ENCODE measurements around the gene DDIT4. TPM values are rescaled to one million over a fixed set of nuclear protein-coding genes. Genes with fewer than 3 reads are reported as not detected.

The DDIT4 gene
- polyA plus RNA-seq, 1 donor from 2014 or later, result 29.9 TPM

DNA sequence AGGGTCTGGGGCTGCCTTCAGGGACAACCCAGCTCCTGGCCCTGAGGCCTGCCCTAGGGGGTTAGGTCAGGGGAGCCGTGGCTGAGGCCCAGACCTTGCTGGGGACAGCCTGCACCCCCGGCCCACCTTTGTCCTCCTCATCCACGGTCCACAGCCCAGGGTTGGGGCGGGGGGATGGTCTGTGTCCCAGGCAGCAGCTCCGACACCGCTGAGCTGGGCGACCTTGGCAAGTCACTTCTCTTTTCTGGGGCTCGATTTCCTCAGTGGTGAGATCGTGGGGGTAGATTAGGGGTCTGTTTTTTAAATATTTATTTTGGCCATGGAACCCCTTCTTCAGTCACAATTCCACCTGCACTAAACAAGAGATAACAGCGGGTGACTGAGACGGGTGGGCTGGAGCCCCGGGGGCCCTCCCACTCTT lies 50.1 kb downstream of the DDIT4 start:
- H3K36me3 ChIP-seq (ENCODE audit: insufficient read depth, low read length), result no peaks in the 10 kb centered on the region
- no peaks in the 10 kb centered on the region for H4K20me1 ChIP-seq (ENCODE audit: insufficient read depth)
- no peak overlapping the region for H3K9ac ChIP-seq (ENCODE audit: low read length)
- no peak for TF ChIP-seq EZH2 (IDR thresholded peaks at IDR 0.05; ENCODE audit: borderline replicate concordance, insufficient read depth, low read length, poor library complexity, severe bottlenecking)
- TF ChIP-seq EP300 (conservative IDR thresholded peaks at IDR 0.05; ENCODE audit: poor library complexity, severe bottlenecking), result no peak
- TF ChIP-seq, protein P1, sequence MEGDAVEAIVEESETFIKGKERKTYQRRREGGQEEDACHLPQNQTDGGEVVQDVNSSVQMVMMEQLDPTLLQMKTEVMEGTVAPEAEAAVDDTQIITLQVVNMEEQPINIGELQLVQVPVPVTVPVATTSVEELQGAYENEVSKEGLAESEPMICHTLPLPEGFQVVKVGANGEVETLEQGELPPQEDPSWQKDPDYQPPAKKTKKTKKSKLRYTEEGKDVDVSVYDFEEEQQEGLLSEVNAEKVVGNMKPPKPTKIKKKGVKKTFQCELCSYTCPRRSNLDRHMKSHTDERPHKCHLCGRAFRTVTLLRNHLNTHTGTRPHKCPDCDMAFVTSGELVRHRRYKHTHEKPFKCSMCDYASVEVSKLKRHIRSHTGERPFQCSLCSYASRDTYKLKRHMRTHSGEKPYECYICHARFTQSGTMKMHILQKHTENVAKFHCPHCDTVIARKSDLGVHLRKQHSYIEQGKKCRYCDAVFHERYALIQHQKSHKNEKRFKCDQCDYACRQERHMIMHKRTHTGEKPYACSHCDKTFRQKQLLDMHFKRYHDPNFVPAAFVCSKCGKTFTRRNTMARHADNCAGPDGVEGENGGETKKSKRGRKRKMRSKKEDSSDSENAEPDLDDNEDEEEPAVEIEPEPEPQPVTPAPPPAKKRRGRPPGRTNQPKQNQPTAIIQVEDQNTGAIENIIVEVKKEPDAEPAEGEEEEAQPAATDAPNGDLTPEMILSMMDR (IDR thresholded peaks at IDR 0.05; ENCODE audit: poor library complexity, severe bottlenecking), result no peak
- TF ChIP-seq, protein P2, sequence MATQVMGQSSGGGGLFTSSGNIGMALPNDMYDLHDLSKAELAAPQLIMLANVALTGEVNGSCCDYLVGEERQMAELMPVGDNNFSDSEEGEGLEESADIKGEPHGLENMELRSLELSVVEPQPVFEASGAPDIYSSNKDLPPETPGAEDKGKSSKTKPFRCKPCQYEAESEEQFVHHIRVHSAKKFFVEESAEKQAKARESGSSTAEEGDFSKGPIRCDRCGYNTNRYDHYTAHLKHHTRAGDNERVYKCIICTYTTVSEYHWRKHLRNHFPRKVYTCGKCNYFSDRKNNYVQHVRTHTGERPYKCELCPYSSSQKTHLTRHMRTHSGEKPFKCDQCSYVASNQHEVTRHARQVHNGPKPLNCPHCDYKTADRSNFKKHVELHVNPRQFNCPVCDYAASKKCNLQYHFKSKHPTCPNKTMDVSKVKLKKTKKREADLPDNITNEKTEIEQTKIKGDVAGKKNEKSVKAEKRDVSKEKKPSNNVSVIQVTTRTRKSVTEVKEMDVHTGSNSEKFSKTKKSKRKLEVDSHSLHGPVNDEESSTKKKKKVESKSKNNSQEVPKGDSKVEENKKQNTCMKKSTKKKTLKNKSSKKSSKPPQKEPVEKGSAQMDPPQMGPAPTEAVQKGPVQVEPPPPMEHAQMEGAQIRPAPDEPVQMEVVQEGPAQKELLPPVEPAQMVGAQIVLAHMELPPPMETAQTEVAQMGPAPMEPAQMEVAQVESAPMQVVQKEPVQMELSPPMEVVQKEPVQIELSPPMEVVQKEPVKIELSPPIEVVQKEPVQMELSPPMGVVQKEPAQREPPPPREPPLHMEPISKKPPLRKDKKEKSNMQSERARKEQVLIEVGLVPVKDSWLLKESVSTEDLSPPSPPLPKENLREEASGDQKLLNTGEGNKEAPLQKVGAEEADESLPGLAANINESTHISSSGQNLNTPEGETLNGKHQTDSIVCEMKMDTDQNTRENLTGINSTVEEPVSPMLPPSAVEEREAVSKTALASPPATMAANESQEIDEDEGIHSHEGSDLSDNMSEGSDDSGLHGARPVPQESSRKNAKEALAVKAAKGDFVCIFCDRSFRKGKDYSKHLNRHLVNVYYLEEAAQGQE (IDR thresholded peaks at IDR 0.05; ENCODE audit: borderline replicate concordance), result no peak
- no peak for TF ChIP-seq TAF1 (IDR thresholded peaks at IDR 0.05; ENCODE audit: low read depth)
- no peak for TF ChIP-seq MXI1 (conservative IDR thresholded peaks at IDR 0.05; ENCODE audit: poor library complexity, severe bottlenecking)
- no peak for TF ChIP-seq RAD21 (conservative IDR thresholded peaks at IDR 0.05)
- no peak for TF ChIP-seq SMC3 (conservative IDR thresholded peaks at IDR 0.05; ENCODE audit: poor library complexity)
- TF ChIP-seq POLR2AphosphoS5 (IDR thresholded peaks at IDR 0.05), result no peak
- no peaks in the 10 kb centered on the region for H3K27me3 ChIP-seq (ENCODE audit: insufficient read depth, low read depth, low read length)
- no peak overlapping the region for H3K27ac ChIP-seq (ENCODE audit: low read length)
- H3K79me2 ChIP-seq (replicated peaks; ENCODE audit: insufficient read depth, low read length), result no peaks in the 10 kb centered on the region
- H3K9me2 ChIP-seq (ENCODE audit: insufficient read depth, low read length), result no peaks in the 10 kb centered on the region
- H3K9me3 ChIP-seq (ENCODE audit: low read length), result no peaks in the 10 kb centered on the region
- no peak overlapping the region for H3K4me3 ChIP-seq (ENCODE audit: low read length)
- no peak overlapping the region for H3K4me2 ChIP-seq (ENCODE audit: low read length)
- H2AFZ ChIP-seq (ENCODE audit: low read depth, low read length), result no peak overlapping the region
- no peaks in the 10 kb centered on the region for H3F3A ChIP-seq (ENCODE audit: insufficient read depth, low read length, poor library complexity, severe bottlenecking)

Other genes with a start within 250 kb of the DDIT4 start
- 5.6 and 6.2 TPM in 2 replicates for gene SPOCK2, start 185.4 kb upstream of the DDIT4 start, polyA plus RNA-seq
- gene ANAPC16, start 57.9 kb upstream of the DDIT4 start, polyA plus RNA-seq, result 209 and 212 TPM in 2 replicates
- gene ASCC1, start 57.6 kb upstream of the DDIT4 start, polyA plus RNA-seq, result 39.6 and 41.1 TPM in 2 replicates
- 20.1 and 24.5 TPM in 2 replicates for gene DNAJB12, start 81.0 kb downstream of the DDIT4 start, polyA plus RNA-seq

All from neural cell (in vitro differentiated cells).